DMS 273 treated with DMSO at 0.1 percent for 48 hours (cell line): ENCODE measurements around the gene ACAP3.
A peak's percentile ranks its signal among the peaks of the same experiment; 100 is the strongest.

ENCODE experiments used
- DNase-seq: peaks from one replicate; lab custom pipeline; 2025; lab: John Stamatoyannopoulos, UW

ACAP3 gene

DNA sequence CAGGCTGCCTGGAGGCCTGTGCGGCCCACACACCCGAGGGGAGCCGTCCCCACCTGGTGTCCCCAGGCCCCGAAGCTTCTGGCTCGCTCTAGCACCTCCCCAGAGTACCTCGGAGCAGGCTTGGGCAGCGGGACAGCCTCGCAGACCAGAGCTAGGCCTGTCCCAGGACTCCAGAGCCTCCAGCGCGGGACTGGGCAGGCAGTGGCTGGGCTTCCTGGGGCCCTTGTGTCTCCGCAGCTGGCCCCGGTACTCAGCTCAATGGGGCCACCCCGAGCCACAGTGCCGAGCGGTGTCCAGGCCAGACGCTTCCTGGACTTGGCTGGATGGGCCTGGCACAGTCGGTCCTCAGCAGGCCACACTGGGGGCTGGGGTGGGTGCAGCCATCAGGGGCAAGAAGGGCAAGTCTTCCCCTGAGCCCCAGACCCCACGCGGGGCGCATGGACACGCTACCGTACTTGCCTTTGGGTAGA, 22.6 kb downstream of the ACAP3 start:
- DNase-seq = no peak

DNA sequence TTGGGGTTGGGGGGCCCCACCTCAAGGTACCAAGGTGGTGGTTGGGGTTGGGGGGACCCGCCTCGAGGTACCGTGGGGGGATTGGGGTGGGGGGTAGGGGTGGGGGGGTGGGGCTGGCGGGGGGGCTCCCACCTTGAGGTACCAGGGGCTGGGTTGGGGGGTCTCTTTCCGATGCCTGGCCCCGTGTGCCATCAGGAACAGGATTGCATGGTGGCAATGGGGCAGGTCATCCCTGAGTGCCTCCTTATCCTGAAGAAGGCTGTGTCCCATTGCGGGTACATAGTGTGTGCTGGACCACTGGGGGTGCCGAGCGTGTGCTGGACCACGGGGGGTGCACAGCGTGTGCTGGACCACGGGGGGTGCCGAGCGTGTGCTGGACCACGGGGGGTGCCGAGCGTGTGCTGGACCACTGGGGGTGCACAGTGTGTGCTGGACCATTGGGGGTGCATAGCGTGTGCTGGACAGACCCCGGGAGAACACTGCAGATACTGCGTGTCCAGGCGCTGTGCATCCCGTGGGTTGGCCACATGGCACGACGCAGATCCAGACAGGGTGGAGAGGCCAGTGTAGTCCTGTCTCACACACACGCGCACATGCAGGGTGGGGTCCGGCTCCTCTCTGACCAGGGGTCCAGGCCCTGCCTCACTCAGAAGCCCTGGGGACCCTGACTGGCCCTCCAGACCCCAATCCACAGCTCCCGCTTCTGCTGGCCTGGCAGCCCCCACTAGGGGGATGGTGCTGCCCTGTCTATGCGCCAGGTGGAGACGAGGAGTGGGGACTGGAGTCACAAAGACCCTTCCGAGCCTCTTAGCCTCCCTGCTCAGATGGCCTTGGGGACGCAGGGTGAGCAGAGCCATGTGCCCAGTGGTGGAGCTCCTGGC, 23.3 kb downstream of the ACAP3 start:
- no peak for DNase-seq

DNA sequence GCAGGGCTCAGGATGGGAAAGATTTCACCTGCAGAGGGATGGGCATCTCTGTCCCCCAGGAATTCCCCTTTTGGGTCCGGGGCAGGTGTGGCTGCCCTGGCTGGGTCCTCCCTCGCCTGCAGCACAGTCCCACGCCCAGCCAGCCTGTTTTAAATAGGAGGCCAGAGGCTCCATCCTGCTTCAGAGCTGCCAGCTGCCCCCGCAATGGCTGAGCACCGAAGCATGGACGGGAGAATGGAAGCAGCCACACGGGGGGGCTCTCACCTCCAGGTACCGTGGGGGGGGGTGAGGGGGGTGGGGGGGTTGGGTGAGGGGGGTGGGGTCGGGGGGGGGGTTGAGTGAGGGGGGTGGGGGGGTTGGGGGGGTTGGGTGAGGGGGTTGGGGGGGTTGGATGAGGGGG, 23.9 kb downstream of the ACAP3 start:
- no peak for DNase-seq

DNA sequence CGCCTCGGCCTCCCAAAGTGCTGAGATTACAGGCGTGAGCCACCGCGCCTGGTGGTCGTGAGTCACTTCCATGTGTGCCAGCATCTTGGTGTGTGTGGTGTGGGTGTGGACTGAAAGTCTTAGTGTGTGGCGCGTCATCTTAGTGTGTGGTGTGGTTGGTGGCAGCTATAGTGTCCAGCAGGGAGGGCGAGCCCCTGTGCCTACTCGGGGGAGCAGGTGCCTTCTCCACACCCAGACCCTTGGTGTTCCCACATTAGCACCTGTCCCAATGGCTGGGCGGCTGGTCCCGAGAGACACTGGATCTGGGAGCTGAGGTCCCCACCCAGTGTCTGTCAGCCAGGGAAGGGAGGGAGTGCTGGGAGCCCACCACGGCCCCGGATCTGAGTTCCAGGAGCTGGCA, 24.7 kb downstream of the ACAP3 start:
- no peak for DNase-seq

DNA sequence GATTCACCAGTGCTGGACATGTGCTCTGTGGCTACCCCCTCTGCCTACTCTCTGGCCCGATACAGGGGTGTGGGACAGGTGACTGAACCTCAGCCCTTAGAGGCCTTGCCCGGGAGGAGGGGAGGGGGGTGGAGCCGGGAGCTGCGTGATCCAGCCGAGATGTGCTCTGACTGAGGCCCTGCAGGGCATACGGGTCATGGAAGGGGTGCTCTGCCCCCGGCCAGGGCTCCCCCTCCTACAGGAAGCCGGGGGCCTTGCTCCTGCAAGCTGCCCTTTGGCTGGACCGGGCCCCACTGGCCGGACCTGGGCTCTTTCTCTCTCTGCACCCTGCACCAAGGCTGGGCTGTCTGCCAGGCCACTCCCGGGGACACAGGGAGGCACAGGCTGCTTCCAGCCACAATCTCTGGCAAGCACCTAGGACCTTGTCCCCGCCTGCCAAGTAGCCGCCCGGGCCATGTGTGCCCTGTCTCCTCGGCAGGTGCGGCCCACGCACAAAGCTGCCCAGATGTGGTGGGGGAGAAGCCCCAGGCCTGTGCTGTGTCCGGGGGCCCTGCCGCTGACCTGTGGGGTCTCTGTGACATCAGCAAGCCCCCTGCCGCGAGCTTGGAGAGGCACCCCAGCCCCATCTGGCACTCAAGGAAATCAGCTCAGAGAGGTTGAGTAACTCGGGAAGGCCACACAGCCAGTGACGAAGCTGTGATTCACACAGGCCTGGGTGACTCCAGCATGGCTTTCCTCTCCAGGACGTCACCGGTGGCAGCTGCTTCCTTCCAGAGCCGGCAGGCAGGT, 26.0 kb downstream of the ACAP3 start:
- no peak for DNase-seq

DNA sequence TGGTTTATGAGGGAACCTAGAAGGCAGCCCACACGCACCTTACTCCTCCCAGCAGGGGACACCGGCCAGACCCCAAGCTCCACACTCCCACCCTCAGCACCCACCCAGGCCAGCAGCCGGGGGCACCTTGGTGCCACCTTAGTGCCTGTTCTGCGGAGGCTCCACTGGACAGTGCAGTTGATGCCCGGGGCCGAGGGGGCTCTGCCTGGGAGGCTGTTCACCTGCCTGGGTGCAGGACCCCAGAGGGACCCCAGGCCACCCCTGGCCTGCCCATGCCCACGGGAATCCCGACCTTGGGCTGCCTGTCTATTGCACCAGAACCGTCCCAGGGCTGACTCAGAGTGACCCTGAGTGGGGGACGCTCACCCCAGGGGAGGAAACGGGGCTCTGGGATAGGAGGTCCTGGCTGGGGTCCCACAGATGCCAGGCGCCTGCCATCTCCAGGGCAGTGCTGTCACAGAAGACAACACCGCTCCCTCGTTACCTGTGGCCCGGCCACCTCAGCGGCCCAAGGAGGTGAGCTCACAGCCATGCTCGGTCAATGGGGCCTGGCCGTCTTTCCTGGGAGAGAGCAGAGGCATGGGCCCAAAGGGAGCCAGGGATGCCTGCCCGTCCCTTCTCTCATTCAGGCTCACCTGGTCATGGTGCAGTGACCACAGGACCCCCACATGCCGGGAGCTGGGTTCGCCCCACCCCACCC, 26.8 kb downstream of the ACAP3 start:
- DNase-seq = no peak

DNA sequence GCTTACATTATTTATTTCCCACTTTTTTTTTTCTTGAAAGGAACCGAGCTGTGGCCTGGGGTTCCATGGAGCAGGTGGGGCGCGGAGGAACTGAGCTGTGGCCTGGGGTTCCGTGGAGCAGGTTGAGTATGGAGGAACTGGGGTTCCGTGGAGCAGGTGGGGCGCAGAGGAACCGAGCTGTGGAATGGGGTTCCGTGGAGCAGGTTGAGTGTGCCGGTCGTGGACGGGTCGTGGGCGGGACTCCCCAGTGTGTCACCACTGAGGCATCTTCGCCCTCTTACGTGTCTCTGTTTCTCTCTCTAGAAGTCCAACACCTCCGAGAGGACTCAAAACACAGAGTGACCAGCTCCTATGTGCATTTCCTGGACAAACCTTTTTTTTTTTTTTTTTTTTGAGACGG, 28.7 kb downstream of the ACAP3 start:
- no peak for DNase-seq

DNA sequence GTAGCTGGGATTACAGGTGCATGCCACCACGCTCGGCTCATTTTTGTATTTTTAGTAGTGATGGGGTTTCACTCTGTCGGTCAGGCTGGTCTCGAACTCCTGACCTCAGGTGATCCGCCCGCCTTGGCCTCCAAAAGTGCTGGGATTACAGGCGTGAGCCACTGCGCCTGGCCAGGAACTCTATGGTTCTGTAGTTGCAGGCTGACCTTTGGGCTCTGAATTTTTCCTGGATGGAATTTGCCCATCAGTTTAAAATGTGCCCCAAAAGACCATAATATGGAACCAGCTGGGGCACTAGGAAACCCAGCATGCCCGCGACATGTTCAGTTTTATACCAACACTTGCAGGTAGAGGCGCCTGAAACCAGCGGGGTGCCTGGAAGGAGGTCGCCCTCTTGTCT, 29.1 kb downstream of the ACAP3 start:
- no peak for DNase-seq

DNA sequence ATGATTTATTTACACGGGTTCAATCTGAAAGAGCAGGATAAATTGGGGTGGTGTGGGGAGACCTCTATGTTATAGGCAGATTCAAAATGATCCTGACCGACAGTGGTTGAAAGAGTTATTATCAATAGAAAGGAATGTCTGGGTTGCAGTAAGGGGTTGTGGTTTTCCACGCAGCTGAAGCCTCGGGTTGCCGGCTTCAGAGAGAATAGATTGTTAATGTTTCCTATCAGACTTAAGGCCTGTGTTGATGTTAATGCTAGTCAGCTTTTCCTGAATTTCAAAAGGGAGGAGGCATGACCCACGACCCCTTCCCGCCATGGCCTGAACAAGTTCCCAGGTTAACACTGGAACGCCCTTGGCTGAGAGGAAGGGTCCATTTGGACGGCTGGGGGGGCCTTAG, 31.9 kb downstream of the ACAP3 start:
- DNase-seq = no peak

DNA sequence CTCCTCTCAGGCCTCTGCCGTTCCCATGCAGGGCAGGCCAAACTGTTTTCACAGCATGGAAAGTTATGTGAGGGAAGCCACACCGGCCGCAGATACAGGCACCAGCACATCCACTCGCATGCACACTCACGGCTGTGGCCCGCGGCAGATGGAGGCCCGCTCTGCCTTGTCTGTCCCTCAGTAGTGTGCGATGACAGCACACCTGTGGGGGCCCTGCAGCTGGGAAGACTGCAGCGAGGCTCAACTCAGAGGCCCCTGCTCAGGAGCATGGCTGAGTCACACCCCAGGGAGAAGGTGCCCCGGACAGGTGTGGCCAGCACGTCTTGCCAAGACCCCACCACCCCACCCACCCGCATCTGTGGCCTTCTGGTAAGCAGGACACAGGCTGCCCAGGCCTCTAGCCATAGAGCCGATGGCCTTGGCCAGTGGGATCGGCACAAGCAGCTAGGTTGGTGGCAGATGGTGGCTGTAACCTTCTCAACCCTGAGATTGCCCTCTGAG, 32.7 kb downstream of the ACAP3 start:
- DNase-seq = no peak

DNA sequence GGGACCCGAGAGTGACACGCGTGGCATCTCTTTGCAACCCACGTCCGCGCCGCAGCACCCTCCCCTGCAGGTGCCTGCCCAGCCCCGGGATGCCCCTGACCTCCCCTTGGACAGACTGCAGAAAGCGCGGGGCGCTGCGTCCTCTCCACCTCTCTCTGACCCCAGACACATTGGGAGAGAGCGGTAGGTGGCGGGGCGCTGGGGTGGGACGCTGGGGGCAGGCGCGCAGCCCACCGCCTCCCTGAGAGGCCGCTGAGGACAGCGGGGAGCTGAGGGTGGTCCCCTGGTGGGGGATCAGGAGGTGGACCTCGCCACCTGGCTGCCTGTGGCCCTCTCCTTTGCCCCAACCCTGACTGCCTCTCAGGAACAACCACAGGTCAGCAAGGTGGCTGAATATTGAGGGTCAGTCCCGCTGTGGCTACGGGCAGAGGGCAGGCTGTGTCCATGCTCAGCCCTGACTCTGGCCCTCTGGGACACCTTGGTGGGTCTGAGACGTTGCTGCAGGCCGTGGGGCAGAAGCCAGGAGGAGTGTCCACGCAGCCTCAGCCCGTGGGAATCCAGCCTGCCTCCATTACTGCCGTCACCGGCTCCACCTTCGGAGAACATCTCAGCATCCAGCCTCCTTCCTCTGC, 33.3 kb downstream of the ACAP3 start:
- DNase-seq = no peak

DNA sequence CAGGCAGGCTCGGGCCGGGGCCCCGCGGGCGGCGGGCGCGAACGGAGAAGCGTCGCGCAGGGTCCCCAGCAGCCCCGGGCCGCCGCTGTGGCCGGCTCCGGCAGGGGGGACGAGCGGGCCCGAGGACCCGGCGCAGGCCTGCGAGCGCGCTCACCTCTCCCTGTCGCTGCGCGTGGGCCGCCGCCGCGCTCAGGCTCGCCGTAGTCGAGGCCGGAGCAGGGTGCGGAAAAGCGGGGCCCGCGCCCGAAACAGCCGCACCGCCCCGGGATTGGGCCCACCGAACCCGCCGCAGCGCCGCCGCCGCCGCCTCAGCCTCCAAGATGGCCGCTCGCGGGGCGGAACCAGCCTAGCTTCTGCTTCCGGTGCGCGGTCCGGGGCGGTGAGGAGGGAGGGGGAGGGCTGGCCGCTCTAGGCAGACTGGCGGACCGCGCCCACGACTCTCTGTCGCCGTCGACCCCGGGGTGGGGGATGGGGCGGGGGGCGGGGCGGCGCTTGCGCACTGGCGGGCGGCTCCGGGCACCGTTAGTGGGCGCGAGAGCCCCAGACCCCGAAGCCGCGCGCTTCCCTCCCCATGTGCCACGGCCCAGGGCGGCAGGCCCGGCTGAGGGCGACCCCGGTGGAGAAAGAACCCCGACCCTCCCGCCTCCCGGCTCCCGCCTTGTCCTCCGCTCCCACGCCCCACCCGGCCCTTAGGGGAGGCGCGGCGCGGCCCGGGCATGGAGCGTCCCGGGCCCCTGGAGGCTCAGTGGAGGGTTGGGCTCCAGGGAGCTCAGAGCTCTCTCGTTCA, 34.0 kb downstream of the ACAP3 start, which contains the start of gene UBE2J2:
Gene UBE2J2, minus strand, starts transcription at position 343 of the 787 bp plus-strand sequence. CDS start 5,862 bp downstream, outside the sequence.
- DNase-seq = peak; percentile 67

DNA sequence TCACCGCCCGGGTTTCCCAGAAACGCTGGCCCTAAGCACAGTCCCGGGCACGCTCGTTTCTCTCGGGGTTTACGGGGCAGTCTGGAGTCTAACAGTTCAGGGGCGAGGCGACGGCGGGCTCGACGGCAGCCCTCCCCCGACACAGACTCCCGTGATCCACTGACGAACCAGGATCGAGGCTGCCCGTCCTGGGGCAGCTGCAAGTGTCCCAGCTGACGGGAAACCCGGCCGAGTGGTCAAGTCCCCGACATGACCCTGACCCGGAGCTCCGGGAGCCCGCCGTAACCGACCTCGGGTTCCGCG, 34.6 kb downstream of the ACAP3 start:
- DNase-seq = no peak

DNA sequence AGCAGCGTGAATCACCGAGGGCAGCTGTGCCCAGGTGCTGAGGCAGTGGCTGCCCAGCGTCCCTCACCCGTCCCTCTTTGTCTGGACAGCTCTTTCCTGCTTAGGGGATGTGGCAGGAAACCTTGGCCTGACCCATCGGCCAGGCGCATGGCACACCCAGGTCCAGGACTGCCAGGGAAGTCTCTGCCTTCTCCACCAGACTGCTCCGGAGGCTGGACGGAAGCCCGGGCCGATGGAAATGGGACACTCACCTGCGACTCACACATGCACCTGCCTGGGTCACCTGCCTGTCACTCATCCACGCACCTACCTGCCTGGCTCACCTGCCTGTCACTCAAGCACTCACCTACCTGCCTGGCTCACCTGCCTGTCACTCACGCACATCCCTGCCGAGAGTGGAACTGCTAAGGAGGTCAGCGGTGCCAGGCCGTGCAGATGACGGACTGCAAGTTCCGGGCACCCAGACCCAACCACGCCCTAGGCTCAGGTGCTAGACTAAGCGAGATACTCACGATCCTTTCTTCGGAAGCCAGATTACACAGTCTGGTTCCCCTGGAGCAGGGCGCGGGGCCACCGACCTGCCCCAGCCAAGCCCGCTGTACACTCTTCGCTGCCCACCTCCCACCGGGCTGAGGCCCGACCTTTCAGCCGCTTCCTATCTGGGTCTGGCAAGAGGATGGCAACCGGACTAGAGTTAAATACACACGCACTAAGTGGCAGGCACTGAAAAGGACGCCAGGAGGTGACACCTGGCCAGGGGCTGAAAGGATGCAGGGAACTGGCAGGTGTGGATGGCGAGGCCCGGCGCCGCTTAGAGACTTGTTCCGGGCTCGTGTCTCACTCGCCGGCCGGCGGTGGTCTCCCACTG, 35.2 kb downstream of the ACAP3 start:
- DNase-seq = no peak

DNA sequence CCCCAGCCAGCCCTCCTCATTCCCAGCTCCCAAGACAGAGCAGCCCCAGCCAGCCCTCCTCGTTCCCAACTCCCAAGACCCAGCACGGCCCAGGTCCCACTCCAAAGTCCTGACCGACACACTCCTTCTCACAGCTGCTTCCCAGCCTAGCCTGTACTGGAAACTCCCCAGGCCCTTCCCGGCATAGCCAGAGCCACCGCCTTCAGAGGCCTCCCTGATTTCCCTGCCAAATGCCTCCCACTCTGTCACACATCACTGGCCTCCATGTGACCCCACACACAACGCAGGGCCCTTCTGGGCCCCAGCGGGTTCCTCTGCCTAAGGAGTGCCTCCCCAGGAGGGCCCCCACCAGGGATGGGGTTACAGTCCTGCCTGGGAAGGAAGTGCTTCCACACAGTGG, 36.9 kb downstream of the ACAP3 start:
- no peak for DNase-seq

DNA sequence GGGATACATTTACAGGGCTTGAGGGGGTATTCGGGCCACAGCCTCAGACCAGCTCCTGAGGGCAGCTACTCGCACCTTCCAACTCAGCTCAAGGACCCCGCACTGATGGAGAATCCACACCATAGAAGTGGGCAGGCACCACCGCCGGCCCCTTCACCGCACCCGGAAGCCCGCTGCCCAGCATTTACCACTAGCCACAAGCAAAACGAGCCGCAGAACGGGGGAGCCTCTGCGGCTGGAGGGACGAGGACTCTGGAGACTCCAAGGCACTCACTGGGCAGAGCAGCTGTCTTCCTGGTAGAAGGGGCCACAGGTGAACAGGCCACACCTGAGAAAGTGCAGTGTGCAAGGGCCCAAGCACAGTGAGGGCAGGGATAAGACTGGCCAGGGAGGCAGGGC, 39.4 kb downstream of the ACAP3 start:
- DNase-seq = no peak

DNA sequence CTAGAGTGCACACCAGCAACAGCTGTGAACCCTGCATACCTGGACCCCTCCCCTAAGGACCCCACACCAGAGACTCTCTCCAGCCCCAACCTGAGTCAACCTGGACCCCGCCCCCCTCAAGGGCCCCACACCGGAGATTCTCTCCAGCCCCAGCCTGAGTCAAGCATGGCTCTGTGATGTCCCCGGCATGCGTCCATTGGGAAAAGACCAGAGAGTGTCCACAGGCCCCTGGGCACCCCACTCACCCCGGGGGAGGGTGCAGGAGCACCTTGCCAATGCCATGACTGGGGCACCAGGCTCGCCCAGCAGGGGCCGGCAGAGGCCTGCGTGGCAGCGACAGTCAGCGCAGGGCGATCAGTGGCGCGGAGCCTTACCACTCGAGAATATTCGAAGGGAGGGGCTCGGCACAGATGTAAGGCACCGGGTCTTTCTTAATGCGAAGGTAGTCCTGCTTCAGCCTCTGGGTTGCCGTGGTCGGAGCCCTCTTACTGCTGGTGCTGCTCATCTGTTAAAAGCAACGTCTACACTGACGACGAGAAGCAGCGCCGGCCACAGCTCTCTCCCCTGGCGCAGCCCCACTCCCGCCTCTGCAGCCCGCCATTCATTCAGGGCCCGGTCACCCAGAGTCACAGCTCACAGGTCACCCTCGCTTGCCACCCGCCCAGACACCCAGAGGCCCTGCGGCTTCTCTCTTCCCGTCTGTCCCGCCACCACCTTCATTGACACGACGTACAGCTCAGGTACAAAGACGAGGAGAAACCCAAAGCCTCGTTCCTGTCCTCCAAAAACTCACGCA, 40.0 kb downstream of the ACAP3 start:
- no peak for DNase-seq

DNA sequence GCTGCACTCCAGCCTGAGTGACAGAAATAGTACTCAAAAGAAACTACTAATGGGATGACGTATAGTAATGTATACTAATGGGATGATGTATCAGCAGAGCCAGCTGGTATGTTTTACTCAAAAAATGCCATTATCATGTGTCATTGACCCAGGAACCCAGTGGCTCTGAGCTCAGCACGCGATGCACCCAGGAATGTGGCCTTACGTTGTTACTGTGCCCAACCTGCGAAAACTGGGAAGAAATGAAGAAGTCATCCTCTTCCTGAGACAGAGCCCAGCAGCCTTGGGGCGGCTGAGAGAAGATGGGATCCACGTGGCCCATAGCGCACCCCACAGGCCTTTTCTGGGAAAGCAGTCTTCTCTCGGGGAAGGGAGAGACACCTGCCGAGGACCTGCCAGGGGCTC, 42.9 kb downstream of the ACAP3 start:
- DNase-seq = no peak

DNA sequence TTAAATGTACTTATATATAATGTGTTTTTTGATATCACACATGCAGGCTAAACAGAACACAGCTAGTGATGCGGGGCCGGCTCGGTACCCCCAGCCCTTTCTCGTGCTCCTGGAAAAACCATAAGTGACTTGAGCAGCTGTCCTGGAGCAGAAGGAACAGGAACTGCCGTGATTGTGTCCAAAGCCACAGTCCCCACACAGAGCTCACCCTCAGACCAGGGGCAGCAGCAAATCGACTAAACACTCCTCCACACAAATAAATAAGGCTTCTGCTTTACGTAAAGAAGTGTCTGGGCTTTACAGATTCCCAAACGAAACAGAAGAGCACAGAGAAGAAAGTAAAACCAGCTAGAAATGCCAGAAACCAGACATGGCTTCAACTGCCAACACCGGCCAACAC, 43.7 kb downstream of the ACAP3 start:
- DNase-seq = no peak
